B cell (primary cell): Measurements from ENCODE around the gene SEPSECS. TPM values are rescaled to one million over a fixed set of nuclear protein-coding genes. Genes with fewer than 3 reads are reported as not detected.

ENCODE experiments used
- ATAC-seq: fragments of 200-7000 bp; cut with Tn5 transposase; one replicate; pipeline ENCODE4 v1.10.0; 2021; ENCODE audit warnings: low read depth, mild to moderate bottlenecking, moderate number of reproducible peaks, moderate library complexity
- CTCF ChIA-PET: fragments of 350-600 bp; sonication (Branson Sonifier 250); formaldehyde crosslinking; loops from one replicate; lab custom pipeline; 2021; ENCODE audit warnings: antibody characterized with exemption, inconsistent platforms; lab: Charles Lee
- POLR2A ChIA-PET: fragments of 350-600 bp; sonication (Branson Sonifier 250); formaldehyde crosslinking; loops from one replicate; lab custom pipeline; 2021; ENCODE audit warnings: antibody characterized with exemption; lab: Charles Lee
- DNase-seq: peaks from one replicate; pipeline ENCODE4 v3.0.0; 2013
- H2AFZ ChIP-seq: 2 replicates; pipeline ENCODE4 v1.6.1; 2012; ENCODE audit warnings: mild to moderate bottlenecking, low read depth, low read length; ENCODE audit not compliant: insufficient read depth, poor library complexity, severe bottlenecking
- H3K27ac ChIP-seq, 2 donors: 1 replicate in 1 of 2; 2 replicates in 1 of 2; pipeline ENCODE4 v1.5.1; 2012 to 2013; ENCODE audit warnings: low read length in 2 of 2, mild to moderate bottlenecking in 2 of 2, moderate library complexity in 1 of 2
- H3K27me3 ChIP-seq, 4 experiments: fragments of 200-600 bp in 1 of 4; sonication (generic) in 1 of 4; replicated peaks in 1 of 4; 1 replicate in 2 of 4; 2 replicates in 2 of 4; pipeline versions ENCODE4 v1.6.1 to v1.7.0; 2013 to 2016; ENCODE audit warnings: low read length in 3 of 4, mild to moderate bottlenecking in 2 of 4, mixed read lengths in 1 of 4, moderate library complexity in 1 of 4; ENCODE audit not compliant: insufficient read depth in 4 of 4, control insufficient read depth in 3 of 4; ENCODE audit errors: control extremely low read depth in 1 of 4
- H3K36me3 ChIP-seq, 2 experiments: replicated peaks in 1 of 2; 1 replicate in 1 of 2; 2 replicates in 1 of 2; pipeline versions ENCODE4 v1.6.1 to v1.7.1; 2013; ENCODE audit warnings: low read length in 1 of 2; ENCODE audit not compliant: insufficient read depth in 2 of 2, control insufficient read depth in 1 of 2; ENCODE audit errors: control extremely low read depth in 1 of 2, extremely low read depth in 1 of 2
- H3K4me1 ChIP-seq, 2 donors: fragments of 200-600 bp in 1 of 2; sonication (generic) in 1 of 2; 1 replicate in 1 of 2; 2 replicates in 1 of 2; pipeline versions ENCODE4 v1.5.1 to v1.6.1; 2013 to 2017; ENCODE audit warnings: low read length in 2 of 2; ENCODE audit not compliant: control insufficient read depth in 2 of 2, insufficient read depth in 2 of 2
- H3K4me2 ChIP-seq: replicated peaks from 2 replicates; pipeline ENCODE3; 2012; ENCODE audit warnings: mild to moderate bottlenecking, low read depth, low read length; ENCODE audit not compliant: poor library complexity, severe bottlenecking
- H3K4me3 ChIP-seq, 5 experiments: fragments of 200-600 bp in 1 of 5; sonication (generic) in 1 of 5; 1 replicate in 3 of 5; 2 replicates in 2 of 5; pipeline versions ENCODE4 v1.5.1 to v1.7.0; 2011 to 2016; ENCODE audit warnings: low read length in 4 of 5, mild to moderate bottlenecking in 4 of 5, low read depth in 2 of 5, control low read depth in 1 of 5, moderate library complexity in 1 of 5; ENCODE audit not compliant: insufficient read depth in 1 of 5; ENCODE audit errors: control extremely low read depth in 1 of 5, extremely low read depth in 1 of 5
- H3K79me2 ChIP-seq: fragments of 200-600 bp; sonication (generic); one replicate; pipeline ENCODE4 v1.6.0; 2016; ENCODE audit warnings: low read length; ENCODE audit not compliant: control insufficient read depth, insufficient read depth
- H3K9ac ChIP-seq: fragments of 200-600 bp; sonication (generic); 2 replicates; pipeline ENCODE4 v1.6.1; 2017; ENCODE audit warnings: mild to moderate bottlenecking, low read length, moderate library complexity
- H3K9me3 ChIP-seq, 3 donors: one replicate each; pipeline versions ENCODE4 v1.6.1 to v1.7.1; 2013; ENCODE audit warnings: low read length in 2 of 3; ENCODE audit not compliant: control insufficient read depth in 2 of 3, insufficient read depth in 1 of 3; ENCODE audit errors: control extremely low read depth in 1 of 3
- H4K20me1 ChIP-seq: 2 replicates; pipeline ENCODE4 v1.6.0; 2012; ENCODE audit warnings: mild to moderate bottlenecking, low read length; ENCODE audit not compliant: insufficient read depth, control insufficient read depth, poor library complexity, severe bottlenecking
- H3K27ac Mint-ChIP-seq: one replicate; pipeline ENCODE4 v1.8.0; 2021; ENCODE audit warnings: mixed read lengths
- H3K27me3 Mint-ChIP-seq: one replicate; pipeline ENCODE4 v1.8.0; 2021; ENCODE audit warnings: mixed read lengths
- H3K4me1 Mint-ChIP-seq: one replicate; pipeline ENCODE4 v1.8.0; 2021; ENCODE audit warnings: mixed read lengths
- H3K4me3 Mint-ChIP-seq: one replicate; pipeline ENCODE4 v1.8.0; 2021; ENCODE audit warnings: mixed read lengths
- H3K9me3 Mint-ChIP-seq: one replicate; pipeline ENCODE4 v1.8.0; 2022; ENCODE audit warnings: mixed read lengths; ENCODE audit not compliant: insufficient read depth
- EZH2 ChIP-seq: IDR thresholded peaks from 2 replicates; pipeline ENCODE4 v1.6.1; 2012; ENCODE audit warnings: borderline replicate concordance, low read depth, mild to moderate bottlenecking, moderate library complexity, low read length; ENCODE audit not compliant: insufficient read depth, poor library complexity, severe bottlenecking
- intact Hi-C: fragments of 100-400 bp; cut with micrococcal nuclease; formaldehyde crosslinking; loops from one replicate; pipeline ENCODE4 v1.10.0; 2022
- polyA plus RNA-seq: library from polyadenylated mRNA; depleted of rRNA; stranded (reverse); fragments of >200 nt; gene quantifications from 2 replicates; pipeline ENCODE4 v1.2.3, GENCODE V29; 2012
- total RNA-seq, 2 donors: library from RNA; stranded (reverse); fragments of 120-200 nt in 1 of 2; gene quantifications; 1 replicate in 1 of 2; 2 replicates in 1 of 2; pipeline versions ENCODE4 v1.2.3 to v1.2.4, GENCODE V29; 2013 to 2022
- TF ChIP-seq, protein P1 (sequence below): fragments of 200-600 bp; IDR thresholded peaks from one replicate; pipeline ENCODE4 v1.8.0; 2022; ENCODE audit warnings: antibody characterized with exemption, mild to moderate bottlenecking

Gene SEPSECS
- total and polyA plus RNA-seq, 2 donors (not counting 1 experiment from before 2014, with no cell fraction given) = 6.2 to 17.0 TPM

- Histone ChIP-seq H3K4me2 (no peak overlapping the region), H2AFZ (no peak overlapping the region), H3K27ac (no peak overlapping the region), H3K4me1 (no peaks in the 10 kb centered on the region), H3K9ac (no peak overlapping the region), H3K79me2 (no peaks in the 10 kb centered on the region), H4K20me1 (no peaks in the 10 kb centered on the region), H3K27me3 (no peaks in the 10 kb centered on the region), H3K36me3 (peaks cover 0 to 7% of the 10 kb centered on the region in 2 experiments), H3K9me3 (no peaks in the 10 kb centered on the region), H3K4me3 (no peak overlapping the region)
- ChIA-PET CTCF (interaction anchor here (1.9 kb wide), 1 partner anchor 11 kb away, joined by 8 read pairs; no protein-coding TSS in a partner anchor), POLR2A (no interaction called here)
- intact Hi-C loops = loop anchor here (10.0 kb wide), 1 partner anchor 148 kb away; no protein-coding TSS in a partner anchor
- TF ChIP-seq, protein P1, sequence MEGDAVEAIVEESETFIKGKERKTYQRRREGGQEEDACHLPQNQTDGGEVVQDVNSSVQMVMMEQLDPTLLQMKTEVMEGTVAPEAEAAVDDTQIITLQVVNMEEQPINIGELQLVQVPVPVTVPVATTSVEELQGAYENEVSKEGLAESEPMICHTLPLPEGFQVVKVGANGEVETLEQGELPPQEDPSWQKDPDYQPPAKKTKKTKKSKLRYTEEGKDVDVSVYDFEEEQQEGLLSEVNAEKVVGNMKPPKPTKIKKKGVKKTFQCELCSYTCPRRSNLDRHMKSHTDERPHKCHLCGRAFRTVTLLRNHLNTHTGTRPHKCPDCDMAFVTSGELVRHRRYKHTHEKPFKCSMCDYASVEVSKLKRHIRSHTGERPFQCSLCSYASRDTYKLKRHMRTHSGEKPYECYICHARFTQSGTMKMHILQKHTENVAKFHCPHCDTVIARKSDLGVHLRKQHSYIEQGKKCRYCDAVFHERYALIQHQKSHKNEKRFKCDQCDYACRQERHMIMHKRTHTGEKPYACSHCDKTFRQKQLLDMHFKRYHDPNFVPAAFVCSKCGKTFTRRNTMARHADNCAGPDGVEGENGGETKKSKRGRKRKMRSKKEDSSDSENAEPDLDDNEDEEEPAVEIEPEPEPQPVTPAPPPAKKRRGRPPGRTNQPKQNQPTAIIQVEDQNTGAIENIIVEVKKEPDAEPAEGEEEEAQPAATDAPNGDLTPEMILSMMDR = no peak
- no peak for TF ChIP-seq EZH2
- DNase-seq (no peak), ATAC-seq (no peak)
- no peak overlapping the region for H3K27ac Mint-ChIP-seq
- H3K4me1 Mint-ChIP-seq = no peaks in the 10 kb centered on the region
- no peaks in the 10 kb centered on the region for H3K27me3 Mint-ChIP-seq
- no peak overlapping the region for H3K4me3 Mint-ChIP-seq
- peaks cover 2% of the 10 kb centered on the region for H3K9me3 Mint-ChIP-seq
Observed at GRCh38 chr4:25133132-25133531, 27.1 kb downstream of the SEPSECS start.

DNA sequence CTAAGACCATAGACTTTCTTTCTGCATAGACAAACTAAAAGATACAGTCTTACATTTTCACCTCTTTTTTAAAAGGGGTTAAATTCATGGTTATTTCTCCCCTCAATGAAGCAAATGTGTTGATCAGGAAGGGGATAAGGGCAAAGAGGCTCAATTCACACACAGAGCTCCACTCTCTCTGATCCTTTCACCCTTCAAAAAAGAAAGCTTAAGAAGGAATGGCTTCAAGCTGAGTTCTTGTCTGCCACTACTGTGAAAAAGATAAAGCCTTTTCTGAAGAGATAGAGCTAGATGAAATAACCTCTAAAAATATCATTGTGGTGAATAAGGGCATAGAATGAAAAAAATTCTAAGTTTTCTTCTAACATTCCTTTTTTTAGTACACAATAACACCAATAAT, 28.3 kb downstream of the SEPSECS start:
- Mint-ChIP-seq H3K27me3 (no peaks in the 10 kb centered on the region), H3K9me3 (no peaks in the 10 kb centered on the region), H3K4me3 (no peak overlapping the region), H3K27ac (no peak overlapping the region), H3K4me1 (no peaks in the 10 kb centered on the region)
- no peaks in the 10 kb centered on the region for H3K4me1 ChIP-seq
- peaks cover 0 to 2% of the 10 kb centered on the region in 2 experiments for H3K36me3 ChIP-seq
- no peaks in the 10 kb centered on the region for H3K9me3 ChIP-seq
- ChIA-PET CTCF (interaction anchor here (1.9 kb wide), 1 partner anchor 12 kb away, joined by 8 read pairs; no protein-coding TSS in a partner anchor), POLR2A (no interaction called here)
- no peaks in the 10 kb centered on the region for H4K20me1 ChIP-seq
- no peak overlapping the region for H2AFZ ChIP-seq
- intact Hi-C loops = loop anchor here (10.0 kb wide), 1 partner anchor 147 kb away; no protein-coding TSS in a partner anchor
- no peaks in the 10 kb centered on the region for H3K79me2 ChIP-seq
- ATAC-seq (no peak), DNase-seq (no peak)
- TF ChIP-seq EZH2 = no peak
- TF ChIP-seq, protein P1 = no peak
- no peak overlapping the region for H3K9ac ChIP-seq
- no peak overlapping the region for H3K4me2 ChIP-seq
- no peak overlapping the region for H3K4me3 ChIP-seq
- no peak overlapping the region for H3K27ac ChIP-seq
- no peaks in the 10 kb centered on the region for H3K27me3 ChIP-seq
